GM23248 (cell line): ENCODE results near the gene MITF.

Experiments
- EZH2 ChIP-seq: fragments of 200-600 bp; sonication (generic); IDR thresholded peaks from 2 replicates; pipeline ENCODE4 v1.6.1; 2018; ENCODE audit warnings: antibody characterized with exemption, mild to moderate bottlenecking; ENCODE audit not compliant: insufficient read depth, poor library complexity, severe bottlenecking
- EZH2phosphoT487 ChIP-seq: fragments of 200-600 bp; sonication (generic); IDR thresholded peaks from 2 replicates; pipeline ENCODE4 v1.6.1; 2018; ENCODE audit warnings: antibody characterized with exemption, moderate library complexity, mild to moderate bottlenecking, low read depth; ENCODE audit not compliant: insufficient read depth

- TF ChIP-seq EZH2phosphoT487 (no peak), EZH2 (no peak)
These were observed 29.2 kb downstream of the MITF start for GRCh38 chr3:69768438-69768837.
